HCT116 (cell line): ENCODE data around the gene GRM5. TPM values are rescaled to one million over a fixed set of nuclear protein-coding genes. Genes with fewer than 3 reads are reported as not detected.

Source experiments
- ATAC-seq: fragments of 200-7000 bp; cut with Tn5 transposase; 2 replicates; pipeline ENCODE4 v1.9.1; 2020; ENCODE audit warnings: mild to moderate bottlenecking, moderate library complexity
- BruUV-seq: library from RNA; stranded (reverse); fragments of 400-500 nt; replicated peaks from 2 replicates; lab custom pipeline; 2021; lab: Mats Ljungman, UMichigan
- CTCF ChIA-PET: fragments of 300-600 bp; sonication (Branson Sonifier 250); formaldehyde crosslinking; loops from one replicate; lab custom pipeline; 2021; ENCODE audit warnings: antibody characterized with exemption; lab: Charles Lee
- POLR2A ChIA-PET: fragments of 300-600, 350-600 bp; sonication (Branson Sonifier 250); formaldehyde crosslinking; loops from one replicate; lab custom pipeline; 2021; ENCODE audit warnings: antibody characterized with exemption; lab: Charles Lee
- RAD21 ChIA-PET, 2 experiments: fragments of 300-600 bp; sonication (Branson Sonifier 250); formaldehyde crosslinking; loops; one replicate each; lab custom pipeline; 2023; ENCODE audit warnings: low total read pairs in 2 of 2; ENCODE audit not compliant: uncharacterized antibody in 2 of 2, unreplicated experiment in 2 of 2, low non-redundant PET in 1 of 2; lab: Charles Lee
- DNase-seq: peaks from one replicate; pipeline ENCODE4 v3.0.0-alpha.2; 2010; ENCODE audit warnings: low read depth, low spot score
- H2AFZ ChIP-seq: fragments of 200-600 bp; shearing (Covaris generic), sonication (generic); 2 replicates; pipeline ENCODE4 v1.6.1; 2017; ENCODE audit warnings: low read depth, mixed run types, mixed read lengths, antibody characterized with exemption, low read length; ENCODE audit not compliant: poor library complexity, severe bottlenecking
- H3K27ac ChIP-seq: 2 replicates; pipeline ENCODE4 v1.5.1; 2012; ENCODE audit warnings: low read depth, low read length
- H3K27me3 ChIP-seq: fragments of 200-600 bp; sonication (generic); 2 replicates; pipeline ENCODE4 v1.6.1; 2016; ENCODE audit warnings: mixed run types, low read length, mixed read lengths; ENCODE audit not compliant: insufficient read depth
- H3K36me3 ChIP-seq, 2 experiments: fragments of 200-500 bp in 1 of 2; fragments of 200-600 bp in 1 of 2; sonication (Bioruptor generic) in 1 of 2; sonication (generic) in 1 of 2; 2 replicates each; pipeline versions ENCODE4 v1.5.1 to v1.6.1; 2014 to 2016; ENCODE audit warnings: low read length in 2 of 2, inconsistent platforms in 1 of 2, mixed read lengths in 1 of 2, mixed run types in 1 of 2; ENCODE audit not compliant: insufficient read depth in 2 of 2, control insufficient read depth in 1 of 2
- H3K4me1 ChIP-seq, 2 experiments: fragments of 200-600 bp in 1 of 2; sonication (generic) in 1 of 2; 2 replicates each; pipeline versions ENCODE4 v1.5.1 to v1.6.1; 2012 to 2017; ENCODE audit warnings: low read length in 2 of 2, inconsistent platforms in 1 of 2, mild to moderate bottlenecking in 1 of 2, mixed read lengths in 1 of 2, mixed run types in 1 of 2, moderate library complexity in 1 of 2; ENCODE audit not compliant: insufficient read depth in 2 of 2, control insufficient read depth in 1 of 2
- H3K4me2 ChIP-seq: fragments of 200-600 bp; sonication (generic); 2 replicates; pipeline ENCODE4 v1.6.1; 2017; ENCODE audit warnings: mixed run types, low read length, mixed read lengths
- H3K4me3 ChIP-seq, 2 experiments: fragments of 200-600 bp in 1 of 2; sonication (generic) in 1 of 2; replicated peaks in 1 of 2; 2 replicates each; pipeline ENCODE4 v1.5.1; 2011 to 2016; ENCODE audit warnings: low read length in 2 of 2, control low read depth in 1 of 2, low read depth in 1 of 2, mild to moderate bottlenecking in 1 of 2, mixed read lengths in 1 of 2, mixed run types in 1 of 2
- H3K79me2 ChIP-seq: fragments of 200-600 bp; sonication (generic); 2 replicates; pipeline ENCODE4 v1.6.1; 2017; ENCODE audit warnings: mild to moderate bottlenecking, mixed run types, low read length, moderate library complexity, mixed read lengths; ENCODE audit not compliant: insufficient read depth
- H3K9ac ChIP-seq: fragments of 200-600 bp; sonication (generic); 2 replicates; pipeline ENCODE4 v1.6.1; 2016; ENCODE audit warnings: low read length, mixed read lengths
- H3K9me2 ChIP-seq: fragments of 200-600 bp; sonication (generic), shearing (Covaris generic); 2 replicates; pipeline ENCODE4 v1.6.1; 2017; ENCODE audit warnings: mixed run types, mild to moderate bottlenecking, moderate library complexity; ENCODE audit not compliant: insufficient read depth
- H3K9me3 ChIP-seq, 2 experiments: fragments of 200-500 bp in 1 of 2; fragments of 200-600 bp in 1 of 2; sonication (Bioruptor generic) in 1 of 2; sonication (generic) in 1 of 2; 2 replicates each; pipeline ENCODE4 v1.6.1; 2014 to 2017; ENCODE audit warnings: low read length in 2 of 2, mixed read lengths in 2 of 2, inconsistent platforms in 1 of 2, low read depth in 1 of 2, mild to moderate bottlenecking in 1 of 2, mixed run types in 1 of 2, moderate library complexity in 1 of 2; ENCODE audit not compliant: control insufficient read depth in 1 of 2, insufficient read depth in 1 of 2
- H4K20me1 ChIP-seq: fragments of 200-600 bp; sonication (generic), shearing (Covaris generic); 2 replicates; pipeline ENCODE4 v1.6.1; 2017; ENCODE audit warnings: mixed run types, mild to moderate bottlenecking, moderate library complexity; ENCODE audit not compliant: insufficient read depth
- CBX3 ChIP-seq: IDR thresholded peaks from 2 replicates; pipeline ENCODE4 v1.6.1; 2012; ENCODE audit warnings: low read depth
- ELF1 ChIP-seq: IDR thresholded peaks from 2 replicates; pipeline ENCODE4 v1.6.1; 2012; ENCODE audit warnings: low read depth, borderline replicate concordance
- FOSL1 ChIP-seq: IDR thresholded peaks from 2 replicates; pipeline ENCODE4 v1.6.1; 2012; ENCODE audit warnings: low read depth
- JUND ChIP-seq: IDR thresholded peaks from 2 replicates; pipeline ENCODE4 v1.6.1; 2012
- MAX ChIP-seq: IDR thresholded peaks from 2 replicates; pipeline ENCODE4 v1.6.1; 2012
- POLR2AphosphoS5 ChIP-seq: IDR thresholded peaks from 2 replicates; pipeline ENCODE4 v1.6.1; 2011; ENCODE audit warnings: mild to moderate bottlenecking, low read depth, low read length, moderate library complexity
- RAD21 ChIP-seq: IDR thresholded peaks from 2 replicates; pipeline ENCODE4 v1.6.1; 2012; ENCODE audit warnings: low read depth, mild to moderate bottlenecking
- SIN3A ChIP-seq: IDR thresholded peaks from 2 replicates; pipeline ENCODE4 v1.6.1; 2012; ENCODE audit warnings: low read depth
- SP1 ChIP-seq: IDR thresholded peaks from 2 replicates; pipeline ENCODE4 v1.6.1; 2012; ENCODE audit warnings: low read depth
- YY1 ChIP-seq: IDR thresholded peaks from 2 replicates; pipeline ENCODE4 v1.6.1; 2011; ENCODE audit warnings: low read length, low read depth, moderate library complexity, mild to moderate bottlenecking; ENCODE audit not compliant: insufficient replicate concordance; ENCODE audit errors: extremely low read depth
- ZFX ChIP-seq: fragments of 450-650 bp; IDR thresholded peaks from 2 replicates; pipeline ENCODE4 v1.6.1; 2017
- intact Hi-C: fragments of 100-400 bp; cut with micrococcal nuclease; formaldehyde crosslinking; loops from 2 replicates; pipeline ENCODE4 v1.10.0; 2022
- total RNA-seq: library from RNA; stranded (reverse); gene quantifications from one replicate; pipeline ENCODE4 v1.2.1, GENCODE V29; 2021; ENCODE audit not compliant: unreplicated experiment

The GRM5 gene
- total RNA-seq, 1 experiment from 2014 or later: not detected

GRCh38 chr11:88801484-88802123 lies 264.2 kb downstream of the GRM5 start:
- Histone ChIP-seq H3K36me3 (no peaks in the 10 kb centered on the region), H3K9me3 (no peaks in the 10 kb centered on the region), H3K4me2 (no peak overlapping the region), H3K9ac (no peak overlapping the region), H3K79me2 (no peaks in the 10 kb centered on the region), H3K27ac (no peak overlapping the region), H3K4me1 (no peaks in the 10 kb centered on the region), H4K20me1 (no peaks in the 10 kb centered on the region), H2AFZ (no peak overlapping the region), H3K9me2 (0 out of 2 replicates have a peak, but pooled peaks cover 4% of the 10 kb centered on the region), H3K27me3 (no peaks in the 10 kb centered on the region), H3K4me3 (no peak overlapping the region)
- ATAC-seq: no peak
- intact Hi-C loops: no loop called here
- POLR2A ChIA-PET: no interaction called here
- CTCF ChIA-PET: no interaction called here
- no peak for DNase-seq
- BruUV-seq: no TSS peak
- RAD21 ChIA-PET: no interaction called here
- no peak for TF ChIP-seq MAX
- TF ChIP-seq POLR2AphosphoS5: no peak

GRCh38 chr11:88799771-88800500 lies 265.8 kb downstream of the GRM5 start:
- Histone ChIP-seq H3K27me3 (no peaks in the 10 kb centered on the region), H3K4me2 (no peak overlapping the region), H3K9me2 (0 out of 2 replicates have a peak, but pooled peaks cover 4% of the 10 kb centered on the region), H3K9me3 (no peaks in the 10 kb centered on the region), H3K4me1 (no peaks in the 10 kb centered on the region), H4K20me1 (no peaks in the 10 kb centered on the region), H3K4me3 (no peak overlapping the region), H3K27ac (no peak overlapping the region), H3K9ac (no peak overlapping the region), H3K36me3 (no peaks in the 10 kb centered on the region), H3K79me2 (no peaks in the 10 kb centered on the region), H2AFZ (no peak overlapping the region)
- no peak for ATAC-seq
- RAD21 ChIA-PET: no interaction called here
- intact Hi-C loops: no loop called here
- no peak for TF ChIP-seq ELF1
- no peak for TF ChIP-seq SP1
- no peak for TF ChIP-seq JUND
- no peak for TF ChIP-seq CBX3
- TF ChIP-seq YY1: no peak
- no peak for TF ChIP-seq RAD21
- TF ChIP-seq ZFX: no peak
- TF ChIP-seq FOSL1: no peak
- no peak for TF ChIP-seq SIN3A
- POLR2A ChIA-PET: no interaction called here
- CTCF ChIA-PET: no interaction called here
- no TSS peak for BruUV-seq
- no peak for DNase-seq
